ENCODE data around the gene GAB2. TPM values are rescaled to one million over a fixed set of nuclear protein-coding genes. Genes with fewer than 3 reads are reported as not detected.
A peak's percentile ranks its signal among the peaks of the same experiment; 100 is the strongest.

GAB2 gene, protein sequence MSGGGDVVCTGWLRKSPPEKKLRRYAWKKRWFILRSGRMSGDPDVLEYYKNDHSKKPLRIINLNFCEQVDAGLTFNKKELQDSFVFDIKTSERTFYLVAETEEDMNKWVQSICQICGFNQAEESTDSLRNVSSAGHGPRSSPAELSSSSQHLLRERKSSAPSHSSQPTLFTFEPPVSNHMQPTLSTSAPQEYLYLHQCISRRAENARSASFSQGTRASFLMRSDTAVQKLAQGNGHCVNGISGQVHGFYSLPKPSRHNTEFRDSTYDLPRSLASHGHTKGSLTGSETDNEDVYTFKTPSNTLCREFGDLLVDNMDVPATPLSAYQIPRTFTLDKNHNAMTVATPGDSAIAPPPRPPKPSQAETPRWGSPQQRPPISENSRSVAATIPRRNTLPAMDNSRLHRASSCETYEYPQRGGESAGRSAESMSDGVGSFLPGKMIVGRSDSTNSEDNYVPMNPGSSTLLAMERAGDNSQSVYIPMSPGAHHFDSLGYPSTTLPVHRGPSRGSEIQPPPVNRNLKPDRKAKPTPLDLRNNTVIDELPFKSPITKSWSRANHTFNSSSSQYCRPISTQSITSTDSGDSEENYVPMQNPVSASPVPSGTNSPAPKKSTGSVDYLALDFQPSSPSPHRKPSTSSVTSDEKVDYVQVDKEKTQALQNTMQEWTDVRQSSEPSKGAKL
- total RNA-seq (2014; rRNA removed; shearing (Covaris generic)) = 0.90 and 1.2 TPM in 2 replicates
- 1.3 and 1.4 TPM in 2 replicates for total RNA-seq (2022)
- Bru-seq, nascent RNA = percentile 29 among the genes with signal in this experiment
- percentile 28 among the genes with signal in this experiment for BruChase-seq, experiment 1, labeled RNA remaining after a 6-hour chase
- percentile 28 among the genes with signal in this experiment for BruChase-seq, experiment 2, labeled RNA remaining after a 2-hour chase
- long read RNA-seq = 0 reads

DNA sequence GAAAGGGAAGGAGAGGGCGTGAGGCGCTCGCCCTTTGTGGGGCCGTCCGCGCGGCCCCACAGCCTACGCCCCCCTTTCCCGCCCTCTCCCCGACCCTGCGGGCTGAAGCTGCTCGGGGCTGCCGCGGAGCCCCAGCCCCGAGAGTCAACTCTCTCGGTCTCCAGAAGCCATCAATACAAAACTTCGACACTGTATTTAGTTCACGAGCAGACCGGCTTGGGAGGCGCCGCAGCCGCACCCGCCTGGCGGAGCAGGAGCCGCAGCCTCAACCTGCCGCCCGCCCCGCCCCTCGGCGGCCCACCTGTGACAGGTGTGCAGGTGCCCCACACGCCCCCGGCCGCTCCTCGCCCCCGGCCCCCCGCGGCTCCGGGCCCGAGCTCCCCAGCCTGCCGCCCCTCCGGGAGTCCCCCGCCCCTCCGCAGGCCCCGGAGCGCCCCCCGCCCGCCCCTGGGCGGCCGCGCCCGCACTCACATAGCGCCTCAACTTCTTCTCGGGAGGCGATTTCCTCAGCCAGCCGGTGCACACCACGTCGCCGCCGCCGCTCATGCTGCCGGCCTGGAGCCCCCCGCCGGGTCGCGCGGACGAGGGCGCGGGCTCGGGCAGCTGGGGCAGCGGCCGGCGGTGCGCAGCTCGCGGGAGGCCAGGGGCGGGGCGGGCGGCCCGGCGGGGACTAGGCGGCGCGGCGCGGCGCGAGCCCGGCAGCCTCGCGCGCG lies at the start of gene GAB2:
TSS of gene GAB2 (minus strand) at position 646 of the 713 bp plus-strand sequence. CDS start at position 546, 100 bp downstream.
- ChIA-PET CTCF (ENCODE audit: unreplicated experiment) (interaction anchor here (0.6 to 1.1 kb wide), 4 partner anchors 13 to 415 kb away, joined by 3 to 4 read pairs (median 4); no protein-coding TSS in a partner anchor), POLR2A (interaction anchor here (0.7 to 1.7 kb wide), 3 partner anchors 157 to 189 kb away, joined by 3 to 7 read pairs (median 5); partner anchors contain the start of gene NARS2)
- Histone ChIP-seq H3K4me2 (ENCODE audit: low read length) (peak within 1 kb of the TSS; percentile 79), H3K4me3 (ENCODE audit: low read depth, low read length, poor library complexity, severe bottlenecking) (peak within 1 kb of the TSS; percentile 75), H3K9me3 (ENCODE audit: low read length) (no peaks in the 10 kb centered on the region), H4K20me1 (ENCODE audit: insufficient read depth, low read length) (no peaks in the 10 kb centered on the region), H3K36me3 (ENCODE audit: insufficient read depth, low read length) (no peaks in the 10 kb centered on the region), H3K9me2 (ENCODE audit: insufficient read depth, low read length) (no peaks in the 10 kb centered on the region), H3K4me1 (ENCODE audit: insufficient read depth, low read length, poor library complexity, severe bottlenecking) (peaks cover 20% of the 10 kb centered on the region), H3K79me2 (ENCODE audit: insufficient read depth, low read depth, low read length) (no peaks in the 10 kb centered on the region), H3K27ac (ENCODE audit: low read depth, low read length, poor library complexity, severe bottlenecking) (no peak within 1 kb of the TSS), H2AFZ (ENCODE audit: low read length) (peak within 1 kb of the TSS; percentile 74)
- TF ChIP-seq, protein P1, sequence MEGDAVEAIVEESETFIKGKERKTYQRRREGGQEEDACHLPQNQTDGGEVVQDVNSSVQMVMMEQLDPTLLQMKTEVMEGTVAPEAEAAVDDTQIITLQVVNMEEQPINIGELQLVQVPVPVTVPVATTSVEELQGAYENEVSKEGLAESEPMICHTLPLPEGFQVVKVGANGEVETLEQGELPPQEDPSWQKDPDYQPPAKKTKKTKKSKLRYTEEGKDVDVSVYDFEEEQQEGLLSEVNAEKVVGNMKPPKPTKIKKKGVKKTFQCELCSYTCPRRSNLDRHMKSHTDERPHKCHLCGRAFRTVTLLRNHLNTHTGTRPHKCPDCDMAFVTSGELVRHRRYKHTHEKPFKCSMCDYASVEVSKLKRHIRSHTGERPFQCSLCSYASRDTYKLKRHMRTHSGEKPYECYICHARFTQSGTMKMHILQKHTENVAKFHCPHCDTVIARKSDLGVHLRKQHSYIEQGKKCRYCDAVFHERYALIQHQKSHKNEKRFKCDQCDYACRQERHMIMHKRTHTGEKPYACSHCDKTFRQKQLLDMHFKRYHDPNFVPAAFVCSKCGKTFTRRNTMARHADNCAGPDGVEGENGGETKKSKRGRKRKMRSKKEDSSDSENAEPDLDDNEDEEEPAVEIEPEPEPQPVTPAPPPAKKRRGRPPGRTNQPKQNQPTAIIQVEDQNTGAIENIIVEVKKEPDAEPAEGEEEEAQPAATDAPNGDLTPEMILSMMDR (conservative IDR thresholded peaks at IDR 0.05; ENCODE audit: low read length) = no peak; the same call in 1 of the 2 replicates
- TF ChIP-seq EZH2phosphoT487 (IDR thresholded peaks at IDR 0.05; ENCODE audit: borderline replicate concordance, low read depth, low read length) = no peak
- intact Hi-C loops (cut with micrococcal nuclease; ENCODE audit: unreplicated experiment) = loop anchor here (1.0 to 5.0 kb wide), 2 partner anchors 147 to 170 kb away; no protein-coding TSS in a partner anchor
- BruUV-seq (replicated peaks) = no TSS peak
- no peak for DNase-seq (ENCODE audit: low spot score)

DNA sequence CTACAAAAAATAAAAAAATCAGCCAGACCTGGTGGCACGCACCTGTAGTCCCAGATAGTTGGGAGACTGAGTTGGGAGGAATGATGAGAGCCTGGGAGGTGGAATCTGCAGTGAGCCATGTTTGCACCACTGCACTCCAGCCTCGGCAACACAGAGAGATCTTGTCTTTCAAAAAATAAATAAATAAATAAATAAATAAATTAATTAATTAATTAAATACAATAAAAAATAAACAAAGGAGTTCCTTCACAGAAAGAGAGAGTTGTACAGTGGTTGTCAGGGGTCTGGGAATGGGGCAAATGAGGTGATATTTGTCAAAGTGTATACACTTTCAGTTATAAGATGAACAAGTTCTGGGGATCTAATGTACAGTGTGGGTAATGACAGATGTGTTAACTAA lies 49.8 kb upstream of the GAB2 start:
- TF ChIP-seq EZH2phosphoT487 (IDR thresholded peaks at IDR 0.05; ENCODE audit: borderline replicate concordance, low read depth, low read length) = no peak
- TF ChIP-seq, protein P1 (conservative IDR thresholded peaks at IDR 0.05; ENCODE audit: low read length) = no peak
- H3K4me2 ChIP-seq (ENCODE audit: low read length) = no peak overlapping the region
- H4K20me1 ChIP-seq (ENCODE audit: insufficient read depth, low read length) = no peaks in the 10 kb centered on the region
- H3K4me1 ChIP-seq (ENCODE audit: insufficient read depth, low read length, poor library complexity, severe bottlenecking) = peaks cover 21% of the 10 kb centered on the region
- H3K9me3 ChIP-seq (ENCODE audit: low read length) = no peaks in the 10 kb centered on the region
- intact Hi-C loops (cut with micrococcal nuclease; ENCODE audit: unreplicated experiment) = no loop called here
- DNase-seq (ENCODE audit: low spot score) = no peak
- H2AFZ ChIP-seq (ENCODE audit: low read length) = no peak overlapping the region
- H3K36me3 ChIP-seq (ENCODE audit: insufficient read depth, low read length) = peaks cover 39% of the 10 kb centered on the region
- H3K4me3 ChIP-seq (ENCODE audit: low read depth, low read length, poor library complexity, severe bottlenecking) = no peak overlapping the region
- H3K9me2 ChIP-seq (ENCODE audit: insufficient read depth, low read length) = no peaks in the 10 kb centered on the region
- ChIA-PET POLR2A (no interaction called here), CTCF (ENCODE audit: unreplicated experiment) (no interaction called here)
- no peak overlapping the region for H3K27ac ChIP-seq (ENCODE audit: low read depth, low read length, poor library complexity, severe bottlenecking)
- no TSS peak for BruUV-seq (replicated peaks)
- no peaks in the 10 kb centered on the region for H3K79me2 ChIP-seq (ENCODE audit: insufficient read depth, low read depth, low read length)
